C1 segment of cervical spinal cord (tissue), 14 donors: ENCODE results near the gene SRCIN1.
A peak's percentile ranks its signal among the peaks of the same experiment; 100 is the strongest.
"Not testable (repeated sequence)": the region's sequence is repeated elsewhere in the genome, so short reads cannot be mapped to it uniquely, and the experiment has no call there.

Source experiments
- DNase-seq, 14 donors: peaks; one replicate each; lab custom pipeline; 2025; lab: John Stamatoyannopoulos, UW

SRCIN1 gene

GRCh38 chr17:38605841-38606645 is at the start of gene SRCIN1:
TSS of gene SRCIN1 (minus strand) at chr17:38605952. CDS start at chr17:38605705, 247 bp downstream.
- peak in 12 of 14 donors; percentile 25 to 80 (median 56) for DNase-seq

- DNase-seq = no peak
These were observed 49.0 kb upstream of the SRCIN1 start for GRCh38 chr17:38654411-38655398.

GRCh38 chr17:38653679-38654078 is 47.9 kb upstream of the SRCIN1 start:
- no peak for DNase-seq

- DNase-seq = no peak
These were observed 47.5 kb upstream of the SRCIN1 start for GRCh38 chr17:38653230-38653629.

- not testable (repeated sequence) for DNase-seq
These were observed 45.0 kb upstream of the SRCIN1 start for GRCh38 chr17:38650653-38651173.

- no peak for DNase-seq
These were observed 32.2 kb upstream of the SRCIN1 start for GRCh38 chr17:38637951-38638350.

- DNase-seq = peak in 1 of 14 donors; percentile 45
These were observed 30.3 kb upstream of the SRCIN1 start for GRCh38 chr17:38636054-38636453.

- no peak for DNase-seq
These were observed 26.6 kb upstream of the SRCIN1 start for GRCh38 chr17:38632334-38632733.

GRCh38 chr17:38628441-38628840 is 22.7 kb upstream of the SRCIN1 start:
- no peak for DNase-seq

- no peak for DNase-seq
These were observed 22.2 kb upstream of the SRCIN1 start for GRCh38 chr17:38627957-38628356.

GRCh38 chr17:38626606-38627226 is 21.0 kb upstream of the SRCIN1 start:
- DNase-seq = not testable (repeated sequence)

- no peak for DNase-seq
These were observed 19.7 kb upstream of the SRCIN1 start for GRCh38 chr17:38625482-38625881.

GRCh38 chr17:38624782-38625355 is 19.1 kb upstream of the SRCIN1 start:
- not testable (repeated sequence) for DNase-seq

- no peak for DNase-seq
These were observed 15.8 kb upstream of the SRCIN1 start for GRCh38 chr17:38621538-38621937.

GRCh38 chr17:38620551-38621277 is 15.0 kb upstream of the SRCIN1 start:
- DNase-seq = no peak

- DNase-seq = no peak
These were observed 14.3 kb upstream of the SRCIN1 start for GRCh38 chr17:38619937-38620550.

- DNase-seq = no peak
These were observed 13.7 kb upstream of the SRCIN1 start for GRCh38 chr17:38619451-38619795.

GRCh38 chr17:38617967-38618760 is 12.4 kb upstream of the SRCIN1 start:
- no peak for DNase-seq
